Osteoblast (primary cell): ENCODE measurements around the gene FLT1. TPM values are rescaled to one million over a fixed set of nuclear protein-coding genes. Genes with fewer than 3 reads are reported as not detected.

Source experiments
- DNase-seq: peaks from one replicate; pipeline ENCODE4 v3.0.0; 2011; ENCODE audit warnings: low spot score, mixed read lengths; ENCODE audit not compliant: insufficient read length; ENCODE audit errors: missing footprints
- H2AFZ ChIP-seq: 2 replicates; pipeline ENCODE4 v1.6.0; 2011; ENCODE audit warnings: mild to moderate bottlenecking, low read length
- H3K27ac ChIP-seq: 2 replicates; pipeline ENCODE4 v1.5.1; 2011; ENCODE audit warnings: mild to moderate bottlenecking, low read depth, low read length, moderate library complexity
- H3K27me3 ChIP-seq: 2 replicates; pipeline ENCODE4 v1.6.0; 2012; ENCODE audit warnings: mild to moderate bottlenecking, control low read depth, inconsistent platforms, low read length, moderate library complexity; ENCODE audit not compliant: insufficient read depth
- H3K36me3 ChIP-seq: 2 replicates; pipeline ENCODE4 v1.5.1; 2011; ENCODE audit warnings: mild to moderate bottlenecking, low read length, control low read depth, moderate library complexity; ENCODE audit not compliant: insufficient read depth
- H3K4me1 ChIP-seq: 2 replicates; pipeline ENCODE4 v1.5.1; 2011; ENCODE audit warnings: mild to moderate bottlenecking, low read length, control low read depth, moderate library complexity; ENCODE audit not compliant: insufficient read depth
- H3K4me2 ChIP-seq: 2 replicates; pipeline ENCODE4 v1.6.0; 2011; ENCODE audit warnings: mild to moderate bottlenecking, low read length; ENCODE audit not compliant: insufficient read depth
- H3K4me3 ChIP-seq: fragments of 200-600 bp; sonication (generic); 3 replicates; pipeline ENCODE4 v1.5.1; 2012; ENCODE audit warnings: mild to moderate bottlenecking, low read length, inconsistent platforms; ENCODE audit not compliant: insufficient read depth
- H3K79me2 ChIP-seq: 2 replicates; pipeline ENCODE4 v1.6.0; 2012; ENCODE audit warnings: mild to moderate bottlenecking, low read length, control low read depth, inconsistent platforms; ENCODE audit not compliant: insufficient read depth
- H3K9me3 ChIP-seq: 2 replicates; pipeline ENCODE4 v1.5.1; 2011; ENCODE audit warnings: low read depth, low read length, control low read depth
- H4K20me1 ChIP-seq: 2 replicates; pipeline ENCODE4 v1.6.0; 2012; ENCODE audit warnings: mild to moderate bottlenecking, low read length, control low read depth; ENCODE audit not compliant: insufficient read depth
- CTCF ChIP-seq: IDR thresholded peaks from 2 replicates; pipeline ENCODE4 v1.5.1; 2011; ENCODE audit warnings: mild to moderate bottlenecking, low read depth, low read length, moderate library complexity; ENCODE audit errors: extremely low read depth
- total RNA-seq: library from RNA; depleted of rRNA; stranded (reverse); fragments of >200 nt; gene quantifications from 2 replicates; pipeline ENCODE4 v1.2.3, GENCODE V29; 2012

Gene FLT1
- total RNA-seq, 1 donor: not detected

GRCh38 chr13:28533441-28534166 is 38.7 kb upstream of the FLT1 start:
- Histone ChIP-seq H3K4me2 (peak overlapping the region; percentile 76), H3K4me3 (no peak overlapping the region), H3K79me2 (no peaks in the 10 kb centered on the region), H3K27me3 (peaks cover 31% of the 10 kb centered on the region), H3K9me3 (no peaks in the 10 kb centered on the region), H4K20me1 (no peaks in the 10 kb centered on the region), H3K27ac (no peak overlapping the region), H2AFZ (no peak overlapping the region), H3K4me1 (peaks cover 13% of the 10 kb centered on the region), H3K36me3 (no peaks in the 10 kb centered on the region)
- DNase-seq: no peak
- TF ChIP-seq CTCF: no peak

- Histone ChIP-seq H4K20me1 (no peaks in the 10 kb centered on the region), H3K4me3 (peak overlapping the region; percentile 69), H3K27me3 (peaks cover 31% of the 10 kb centered on the region), H3K4me2 (peak overlapping the region; percentile 76), H3K4me1 (peaks cover 13% of the 10 kb centered on the region), H3K36me3 (no peaks in the 10 kb centered on the region), H2AFZ (peak overlapping the region; percentile 78), H3K27ac (no peak overlapping the region), H3K9me3 (no peaks in the 10 kb centered on the region), H3K79me2 (no peaks in the 10 kb centered on the region)
- no peak for DNase-seq
- no peak for TF ChIP-seq CTCF
These were observed 38.2 kb upstream of the FLT1 start for GRCh38 chr13:28533125-28533436.

GRCh38 chr13:28532388-28533124 is 37.6 kb upstream of the FLT1 start:
- peaks cover 13% of the 10 kb centered on the region for H3K4me1 ChIP-seq
- H3K4me2 ChIP-seq: peak overlapping the region; percentile 95
- no peaks in the 10 kb centered on the region for H3K79me2 ChIP-seq
- no peak overlapping the region for H3K27ac ChIP-seq
- peak overlapping the region; percentile 78 for H2AFZ ChIP-seq
- peaks cover 31% of the 10 kb centered on the region for H3K27me3 ChIP-seq
- no peaks in the 10 kb centered on the region for H3K36me3 ChIP-seq
- no peaks in the 10 kb centered on the region for H4K20me1 ChIP-seq
- peak; percentile 82 for DNase-seq
- peak overlapping the region; percentile 69 for H3K4me3 ChIP-seq
- TF ChIP-seq CTCF: no peak
- no peaks in the 10 kb centered on the region for H3K9me3 ChIP-seq

GRCh38 chr13:28531845-28532387 is 37.0 kb upstream of the FLT1 start:
- no peaks in the 10 kb centered on the region for H3K79me2 ChIP-seq
- peak; percentile 77 for DNase-seq
- no peaks in the 10 kb centered on the region for H4K20me1 ChIP-seq
- peak overlapping the region; percentile 69 for H3K4me3 ChIP-seq
- no peaks in the 10 kb centered on the region for H3K9me3 ChIP-seq
- H3K4me1 ChIP-seq: peaks cover 13% of the 10 kb centered on the region
- H3K27ac ChIP-seq: no peak overlapping the region
- H3K36me3 ChIP-seq: no peaks in the 10 kb centered on the region
- TF ChIP-seq CTCF: no peak
- H3K4me2 ChIP-seq: peak overlapping the region; percentile 95
- peaks cover 31% of the 10 kb centered on the region for H3K27me3 ChIP-seq
- H2AFZ ChIP-seq: peak overlapping the region; percentile 90
